ENCODE measurements around the gene SOX18. TPM values are rescaled to one million over a fixed set of nuclear protein-coding genes. Genes with fewer than 3 reads are reported as not detected.

The SOX18 gene
- total and polyA plus RNA-seq, 2 of the 13 experiments (the other 11 are each of a cell fraction or from before 2014, with no cell fraction given), result 1.6 to 1.9 TPM

DNA sequence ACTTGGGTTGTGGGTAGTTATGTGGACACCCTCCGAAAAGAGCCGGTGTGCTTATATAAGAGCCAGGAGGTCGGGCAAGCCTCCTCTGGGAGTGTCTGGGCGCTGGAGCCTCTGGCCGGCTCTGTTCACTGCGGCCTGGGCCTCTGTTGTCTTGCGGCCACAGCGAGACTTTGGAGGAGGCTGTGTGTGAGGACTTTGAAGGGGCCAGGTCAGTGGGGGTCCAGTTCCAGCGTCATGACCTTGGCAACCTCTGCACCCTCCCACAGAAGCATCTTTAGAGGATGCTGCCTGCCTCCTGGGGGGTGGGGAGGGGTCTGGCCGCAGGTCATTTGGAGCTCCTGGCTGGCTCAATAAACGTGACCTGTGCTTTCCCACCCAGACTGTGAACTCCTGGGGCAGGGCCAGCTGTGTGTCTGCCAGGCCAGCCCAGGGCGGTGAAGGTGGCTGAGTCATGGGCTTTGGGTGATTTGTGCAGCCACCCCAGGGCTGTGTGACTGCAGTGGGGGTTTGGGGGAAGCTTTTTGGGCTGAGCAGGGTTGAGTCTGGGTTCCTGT lies 14.8 kb upstream of the SOX18 start (continued):
- TF ChIP-seq, protein P1, sequence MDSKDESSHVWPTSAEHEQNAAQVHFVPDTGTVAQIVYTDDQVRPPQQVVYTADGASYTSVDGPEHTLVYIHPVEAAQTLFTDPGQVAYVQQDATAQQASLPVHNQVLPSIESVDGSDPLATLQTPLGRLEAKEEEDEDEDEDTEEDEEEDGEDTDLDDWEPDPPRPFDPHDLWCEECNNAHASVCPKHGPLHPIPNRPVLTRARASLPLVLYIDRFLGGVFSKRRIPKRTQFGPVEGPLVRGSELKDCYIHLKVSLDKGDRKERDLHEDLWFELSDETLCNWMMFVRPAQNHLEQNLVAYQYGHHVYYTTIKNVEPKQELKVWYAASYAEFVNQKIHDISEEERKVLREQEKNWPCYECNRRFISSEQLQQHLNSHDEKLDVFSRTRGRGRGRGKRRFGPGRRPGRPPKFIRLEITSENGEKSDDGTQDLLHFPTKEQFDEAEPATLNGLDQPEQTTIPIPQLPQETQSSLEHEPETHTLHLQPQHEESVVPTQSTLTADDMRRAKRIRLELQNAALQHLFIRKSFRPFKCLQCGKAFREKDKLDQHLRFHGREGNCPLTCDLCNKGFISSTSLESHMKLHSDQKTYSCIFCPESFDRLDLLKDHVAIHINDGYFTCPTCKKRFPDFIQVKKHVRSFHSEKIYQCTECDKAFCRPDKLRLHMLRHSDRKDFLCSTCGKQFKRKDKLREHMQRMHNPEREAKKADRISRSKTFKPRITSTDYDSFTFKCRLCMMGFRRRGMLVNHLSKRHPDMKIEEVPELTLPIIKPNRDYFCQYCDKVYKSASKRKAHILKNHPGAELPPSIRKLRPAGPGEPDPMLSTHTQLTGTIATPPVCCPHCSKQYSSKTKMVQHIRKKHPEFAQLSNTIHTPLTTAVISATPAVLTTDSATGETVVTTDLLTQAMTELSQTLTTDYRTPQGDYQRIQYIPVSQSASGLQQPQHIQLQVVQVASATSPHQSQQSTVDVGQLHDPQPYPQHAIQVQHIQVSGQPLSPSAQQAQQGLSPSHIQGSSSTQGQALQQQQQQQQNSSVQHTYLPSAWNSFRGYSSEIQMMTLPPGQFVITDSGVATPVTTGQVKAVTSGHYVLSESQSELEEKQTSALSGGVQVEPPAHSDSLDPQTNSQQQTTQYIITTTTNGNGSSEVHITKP (CRISPR knock-in tag; IDR thresholded peaks at IDR 0.05; ENCODE audit: low read depth), result no peak
- TF ChIP-seq TEAD3 (CRISPR knock-in tag; optimal IDR thresholded peaks at IDR 0.05; ENCODE audit: borderline replicate concordance), result no peak
- TF ChIP-seq, protein P2, sequence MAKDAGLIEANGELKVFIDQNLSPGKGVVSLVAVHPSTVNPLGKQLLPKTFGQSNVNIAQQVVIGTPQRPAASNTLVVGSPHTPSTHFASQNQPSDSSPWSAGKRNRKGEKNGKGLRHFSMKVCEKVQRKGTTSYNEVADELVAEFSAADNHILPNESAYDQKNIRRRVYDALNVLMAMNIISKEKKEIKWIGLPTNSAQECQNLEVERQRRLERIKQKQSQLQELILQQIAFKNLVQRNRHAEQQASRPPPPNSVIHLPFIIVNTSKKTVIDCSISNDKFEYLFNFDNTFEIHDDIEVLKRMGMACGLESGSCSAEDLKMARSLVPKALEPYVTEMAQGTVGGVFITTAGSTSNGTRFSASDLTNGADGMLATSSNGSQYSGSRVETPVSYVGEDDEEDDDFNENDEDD (CRISPR knock-in tag; IDR thresholded peaks at IDR 0.05; ENCODE audit: borderline replicate concordance), result no peak
- TF ChIP-seq SOX6 (IDR thresholded peaks at IDR 0.05), result no peak
- TF ChIP-seq SOX6 (CRISPR knock-in tag; IDR thresholded peaks at IDR 0.05), result no peak
- 0 out of 2 replicates have a peak, but pooled peaks have one; percentile 32 for TF ChIP-seq BRCA1 (CRISPR knock-in tag; IDR thresholded peaks at IDR 0.05)
- no peak for TF ChIP-seq ZNF572 (CRISPR knock-in tag; IDR thresholded peaks at IDR 0.05)
- 0 out of 2 replicates have a peak, but pooled peaks have one; percentile 58 for TF ChIP-seq ZZZ3 (CRISPR knock-in tag; IDR thresholded peaks at IDR 0.05; ENCODE audit: borderline replicate concordance)
- peak; percentile 95 for TF ChIP-seq GTF3A (CRISPR knock-in tag; conservative IDR thresholded peaks at IDR 0.05)
- TF ChIP-seq ZSCAN30 (CRISPR knock-in tag; IDR thresholded peaks at IDR 0.05), result no peak
- no peak for TF ChIP-seq ZBTB7A (CRISPR knock-in tag; IDR thresholded peaks at IDR 0.05)
- TF ChIP-seq XRCC5 (optimal IDR thresholded peaks at IDR 0.05; ENCODE audit: low read length), result peak; percentile 60
- TF ChIP-seq, protein P3, sequence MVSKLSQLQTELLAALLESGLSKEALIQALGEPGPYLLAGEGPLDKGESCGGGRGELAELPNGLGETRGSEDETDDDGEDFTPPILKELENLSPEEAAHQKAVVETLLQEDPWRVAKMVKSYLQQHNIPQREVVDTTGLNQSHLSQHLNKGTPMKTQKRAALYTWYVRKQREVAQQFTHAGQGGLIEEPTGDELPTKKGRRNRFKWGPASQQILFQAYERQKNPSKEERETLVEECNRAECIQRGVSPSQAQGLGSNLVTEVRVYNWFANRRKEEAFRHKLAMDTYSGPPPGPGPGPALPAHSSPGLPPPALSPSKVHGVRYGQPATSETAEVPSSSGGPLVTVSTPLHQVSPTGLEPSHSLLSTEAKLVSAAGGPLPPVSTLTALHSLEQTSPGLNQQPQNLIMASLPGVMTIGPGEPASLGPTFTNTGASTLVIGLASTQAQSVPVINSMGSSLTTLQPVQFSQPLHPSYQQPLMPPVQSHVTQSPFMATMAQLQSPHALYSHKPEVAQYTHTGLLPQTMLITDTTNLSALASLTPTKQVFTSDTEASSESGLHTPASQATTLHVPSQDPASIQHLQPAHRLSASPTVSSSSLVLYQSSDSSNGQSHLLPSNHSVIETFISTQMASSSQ (IDR thresholded peaks at IDR 0.05; ENCODE audit: low read depth), result no peak
- TF ChIP-seq, protein P3 (CRISPR knock-in tag; IDR thresholded peaks at IDR 0.05; ENCODE audit: borderline replicate concordance), result peak; percentile 66
- no peak for TF ChIP-seq NONO (IDR thresholded peaks at IDR 0.05)
- TF ChIP-seq NONO (CRISPR knock-in tag; conservative IDR thresholded peaks at IDR 0.05), result no peak
- no peak for TF ChIP-seq JARID2 (CRISPR knock-in tag; IDR thresholded peaks at IDR 0.05; ENCODE audit: insufficient replicate concordance)
- TF ChIP-seq, protein P4, sequence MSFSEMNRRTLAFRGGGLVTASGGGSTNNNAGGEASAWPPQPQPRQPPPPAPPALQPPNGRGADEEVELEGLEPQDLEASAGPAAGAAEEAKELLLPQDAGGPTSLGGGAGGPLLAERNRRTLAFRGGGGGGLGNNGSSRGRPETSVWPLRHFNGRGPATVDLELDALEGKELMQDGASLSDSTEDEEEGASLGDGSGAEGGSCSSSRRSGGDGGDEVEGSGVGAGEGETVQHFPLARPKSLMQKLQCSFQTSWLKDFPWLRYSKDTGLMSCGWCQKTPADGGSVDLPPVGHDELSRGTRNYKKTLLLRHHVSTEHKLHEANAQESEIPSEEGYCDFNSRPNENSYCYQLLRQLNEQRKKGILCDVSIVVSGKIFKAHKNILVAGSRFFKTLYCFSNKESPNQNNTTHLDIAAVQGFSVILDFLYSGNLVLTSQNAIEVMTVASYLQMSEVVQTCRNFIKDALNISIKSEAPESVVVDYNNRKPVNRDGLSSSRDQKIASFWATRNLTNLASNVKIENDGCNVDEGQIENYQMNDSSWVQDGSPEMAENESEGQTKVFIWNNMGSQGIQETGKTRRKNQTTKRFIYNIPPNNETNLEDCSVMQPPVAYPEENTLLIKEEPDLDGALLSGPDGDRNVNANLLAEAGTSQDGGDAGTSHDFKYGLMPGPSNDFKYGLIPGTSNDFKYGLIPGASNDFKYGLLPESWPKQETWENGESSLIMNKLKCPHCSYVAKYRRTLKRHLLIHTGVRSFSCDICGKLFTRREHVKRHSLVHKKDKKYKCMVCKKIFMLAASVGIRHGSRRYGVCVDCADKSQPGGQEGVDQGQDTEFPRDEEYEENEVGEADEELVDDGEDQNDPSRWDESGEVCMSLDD (CRISPR knock-in tag; IDR thresholded peaks at IDR 0.05; ENCODE audit: borderline replicate concordance), result no peak

Measured in HepG2 (cell line).